T1000 (cell line): ENCODE measurements around the gene PAX1.

Experiments used
- DNase-seq: peaks from one replicate; lab custom pipeline; 2025; ENCODE audit warnings: mixed read lengths; lab: John Stamatoyannopoulos, UW

Gene PAX1

DNA sequence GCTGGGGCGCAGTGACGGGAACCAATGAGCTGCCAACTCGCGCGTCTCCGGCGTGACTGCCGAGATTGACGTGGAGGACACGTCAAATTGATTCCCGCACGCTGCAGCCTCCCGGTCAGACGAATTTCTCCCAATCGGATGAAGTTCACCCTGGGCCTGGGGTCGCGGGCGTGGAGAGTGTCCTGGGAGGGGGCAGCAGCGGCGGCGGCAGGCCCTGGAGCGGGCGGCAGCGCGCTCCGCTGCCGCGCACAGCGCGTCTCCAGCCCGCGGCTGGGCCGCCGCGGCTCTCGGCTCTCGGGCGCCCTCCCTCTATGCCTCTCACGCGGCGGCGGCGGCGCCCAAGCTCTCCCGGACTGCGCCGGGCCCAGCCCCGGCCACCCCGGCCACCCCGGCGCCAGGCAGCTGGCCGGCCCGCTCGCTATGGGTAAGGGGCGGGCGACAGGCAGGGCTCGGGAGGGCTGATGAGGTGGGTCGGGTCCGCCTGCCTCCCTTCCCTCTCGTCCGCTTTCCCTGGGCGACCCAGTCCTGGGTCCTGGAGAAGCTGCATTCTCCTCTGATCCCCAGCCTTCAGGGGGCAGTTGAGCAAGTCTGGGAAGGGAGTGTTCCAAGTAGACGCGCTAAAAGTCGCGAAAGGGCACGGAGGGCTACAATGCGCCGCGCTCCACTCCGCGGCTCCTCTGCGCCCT, at the start of gene PAX1:
TSS of gene PAX1 (plus strand) at position 90 of the 686 bp plus-strand sequence. CDS start at position 139, 49 bp downstream.
- DNase-seq: no peak

DNA sequence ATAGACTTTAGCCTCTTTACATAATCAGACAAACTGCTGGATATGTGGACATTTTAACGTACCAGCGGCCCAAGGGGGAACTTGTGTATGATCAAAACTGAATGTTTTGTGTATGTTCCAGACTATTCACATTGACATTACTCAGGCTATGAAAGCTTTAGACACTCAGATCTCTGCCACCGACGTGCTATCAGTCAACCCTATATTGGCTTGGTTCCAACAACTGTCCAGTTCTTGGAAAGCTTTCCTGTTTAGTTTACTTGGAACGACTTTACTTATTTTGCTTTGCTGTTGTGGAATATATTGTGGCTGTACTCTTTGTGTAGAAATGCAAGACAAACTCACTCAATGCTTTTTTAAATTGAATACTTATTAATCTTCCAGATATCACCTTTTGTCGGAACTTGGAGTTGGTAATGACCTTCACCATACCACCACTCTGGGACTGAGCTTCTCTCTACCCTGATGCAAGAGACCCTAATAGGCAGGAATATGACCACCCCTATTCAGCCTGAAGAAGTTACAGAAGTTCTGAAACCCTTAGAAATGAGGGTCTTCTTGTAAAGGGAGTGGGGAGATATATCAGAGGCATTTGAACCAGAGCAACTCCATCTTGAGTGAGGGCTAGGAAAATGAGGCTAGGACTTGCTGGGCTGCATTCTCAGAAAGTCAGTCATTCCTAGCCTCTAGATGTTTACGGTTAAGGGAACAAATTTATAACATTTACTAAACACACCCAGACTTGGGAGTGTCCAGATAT, 49.0 kb upstream of the PAX1 start:
- no peak for DNase-seq

DNA sequence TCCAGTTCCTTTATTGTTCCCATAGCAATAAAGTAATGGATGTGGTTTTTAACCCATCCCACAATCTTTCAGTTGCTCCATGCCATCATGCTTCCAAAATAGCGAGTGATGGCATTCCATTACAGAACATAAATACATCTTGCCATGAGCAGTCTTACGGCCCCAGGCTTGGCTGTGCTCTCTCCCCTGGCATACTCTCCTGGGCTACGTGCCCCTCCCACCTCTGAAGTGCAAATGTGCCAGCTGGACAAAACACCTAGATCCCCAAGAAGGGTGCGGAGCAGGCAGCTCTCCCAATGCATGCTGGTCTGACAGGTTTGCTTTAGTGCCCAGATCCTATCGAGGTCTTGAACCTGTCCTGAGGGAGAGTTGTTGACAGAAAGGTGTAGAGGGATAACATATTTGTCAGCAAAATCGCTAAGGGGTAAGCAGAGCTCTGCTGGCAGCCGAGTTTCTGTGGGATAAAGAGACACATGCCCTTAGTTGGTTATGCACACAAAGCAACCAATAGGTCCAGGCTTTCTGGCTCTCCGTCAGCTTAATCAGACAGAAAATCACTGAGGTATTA, 43.9 kb upstream of the PAX1 start:
- no peak for DNase-seq

DNA sequence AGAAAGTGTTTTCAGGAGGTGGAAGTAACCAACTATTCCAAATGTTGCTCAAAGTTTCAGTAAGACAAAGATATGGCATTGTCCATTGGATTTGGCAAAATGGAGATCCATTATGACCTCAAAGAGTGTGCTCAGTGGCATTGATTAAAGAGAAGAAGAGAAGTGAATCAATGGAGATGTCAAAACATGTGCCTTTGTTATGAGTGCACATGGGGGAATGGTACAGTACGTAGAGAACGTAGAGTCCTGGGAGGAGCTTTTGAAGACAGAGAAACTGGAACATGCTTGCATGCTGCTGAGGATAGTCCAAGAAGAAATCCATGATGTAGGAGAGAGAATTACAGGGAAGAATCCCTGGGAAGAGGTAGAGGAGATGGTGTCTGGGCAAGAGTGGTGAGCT, 42.0 kb upstream of the PAX1 start:
- no peak for DNase-seq

DNA sequence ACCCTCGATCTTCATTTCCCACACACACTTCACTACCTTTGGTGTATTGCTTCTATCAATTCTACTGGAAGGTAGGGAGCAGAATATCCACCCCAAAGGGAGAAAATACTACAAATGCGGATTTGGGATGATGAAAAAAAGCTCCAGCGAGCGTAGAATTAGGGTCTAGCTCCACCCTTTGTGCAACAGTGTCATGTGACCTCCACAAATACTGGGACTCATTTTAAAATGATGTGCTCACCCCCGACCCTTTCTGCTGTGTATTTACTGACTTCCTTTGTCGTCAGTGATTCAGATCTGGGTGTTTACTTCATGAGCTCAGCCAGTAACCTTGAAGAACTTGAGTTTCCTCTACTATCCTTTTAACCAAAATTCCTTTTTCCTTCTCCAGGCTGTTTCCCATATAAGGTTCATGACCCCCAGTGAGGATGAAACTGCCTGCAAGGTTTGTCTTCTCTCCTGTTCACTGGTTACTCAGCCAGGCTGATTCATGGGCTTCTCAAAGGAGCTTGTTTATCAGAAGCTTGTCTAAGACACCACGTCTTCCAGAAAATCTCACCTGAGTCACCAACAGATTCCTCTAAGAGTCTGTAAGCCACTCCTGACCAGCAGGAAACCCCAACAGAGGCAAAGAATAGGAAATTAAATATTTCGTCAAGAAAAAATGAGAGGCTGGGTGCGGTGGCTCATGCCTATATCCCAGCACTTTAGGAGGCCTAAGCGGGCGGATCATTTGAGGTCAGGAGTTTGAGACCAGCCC, 39.6 kb upstream of the PAX1 start:
- no peak for DNase-seq

DNA sequence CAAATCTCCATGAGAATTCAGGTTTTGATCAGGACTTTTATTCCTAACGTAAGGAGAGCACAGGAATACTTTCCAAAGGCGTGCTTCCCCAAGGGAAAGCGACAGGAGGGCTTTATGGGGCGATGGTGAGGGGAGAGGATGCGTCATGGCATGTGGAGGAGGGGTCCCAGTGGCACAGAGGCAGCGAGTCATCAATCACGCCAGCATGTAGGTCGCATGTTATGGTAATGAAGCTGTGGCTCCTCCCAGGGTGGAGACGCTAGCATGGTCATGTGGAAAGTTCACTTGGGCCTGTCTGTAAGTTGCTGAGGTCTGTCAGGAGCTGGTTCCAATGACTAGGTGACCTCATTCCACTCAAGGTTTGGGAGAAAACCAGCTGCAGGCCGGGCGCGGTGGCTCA, 35.3 kb upstream of the PAX1 start:
- DNase-seq: no peak

DNA sequence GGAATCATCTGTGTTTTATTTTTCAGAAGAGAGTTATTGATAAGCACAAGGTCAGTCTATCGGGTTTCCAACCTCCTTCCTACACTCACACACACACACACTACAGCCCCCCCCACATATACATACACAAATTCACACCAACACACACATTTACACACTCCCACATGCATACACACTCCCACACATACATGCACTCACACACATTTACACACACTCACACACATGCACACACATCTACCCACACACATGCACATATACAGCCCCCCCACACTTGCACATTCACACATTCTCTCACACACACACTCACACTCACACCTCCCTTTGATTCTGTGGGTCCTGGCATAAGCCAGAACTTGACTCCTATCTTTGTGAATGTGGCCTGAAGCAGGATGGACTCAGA, 34.5 kb upstream of the PAX1 start:
- DNase-seq: no peak

DNA sequence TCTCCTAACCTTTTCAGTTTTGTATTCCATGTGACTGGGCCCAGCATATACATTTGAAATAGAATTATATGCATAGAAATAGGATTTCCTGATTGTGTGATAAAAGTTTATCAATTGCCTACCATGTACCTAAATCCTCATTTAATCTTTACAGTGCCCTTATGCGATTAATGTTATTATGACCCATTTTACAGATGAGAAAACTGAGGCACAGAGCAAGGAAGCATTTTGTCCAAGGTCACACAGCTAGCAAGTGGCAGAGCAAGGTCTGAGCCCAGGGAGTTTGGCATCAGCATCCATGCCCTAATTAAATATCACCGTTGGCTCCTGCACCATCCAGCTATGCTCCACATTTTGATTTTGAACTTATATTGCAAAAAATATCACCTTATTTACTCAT, 28.2 kb upstream of the PAX1 start:
- DNase-seq: no peak

DNA sequence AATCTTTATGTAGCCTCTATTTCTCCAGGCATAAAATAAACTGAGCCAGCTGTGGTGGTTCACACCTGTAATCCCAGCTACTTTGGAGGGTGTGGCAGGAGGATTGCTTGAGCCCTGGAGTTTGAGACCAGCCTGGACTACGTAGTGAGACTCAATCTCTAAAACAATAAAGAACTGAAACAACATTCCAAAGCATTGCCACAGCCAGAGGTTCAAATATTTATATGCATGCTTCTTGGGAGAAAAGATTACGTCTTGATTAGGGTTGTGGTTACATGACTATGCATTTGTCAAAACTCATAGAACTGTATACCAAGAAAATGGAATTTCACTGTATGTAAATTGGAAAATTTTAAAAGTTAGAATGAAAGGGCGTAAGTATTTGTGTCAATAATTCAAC, 27.7 kb upstream of the PAX1 start:
- no peak for DNase-seq

DNA sequence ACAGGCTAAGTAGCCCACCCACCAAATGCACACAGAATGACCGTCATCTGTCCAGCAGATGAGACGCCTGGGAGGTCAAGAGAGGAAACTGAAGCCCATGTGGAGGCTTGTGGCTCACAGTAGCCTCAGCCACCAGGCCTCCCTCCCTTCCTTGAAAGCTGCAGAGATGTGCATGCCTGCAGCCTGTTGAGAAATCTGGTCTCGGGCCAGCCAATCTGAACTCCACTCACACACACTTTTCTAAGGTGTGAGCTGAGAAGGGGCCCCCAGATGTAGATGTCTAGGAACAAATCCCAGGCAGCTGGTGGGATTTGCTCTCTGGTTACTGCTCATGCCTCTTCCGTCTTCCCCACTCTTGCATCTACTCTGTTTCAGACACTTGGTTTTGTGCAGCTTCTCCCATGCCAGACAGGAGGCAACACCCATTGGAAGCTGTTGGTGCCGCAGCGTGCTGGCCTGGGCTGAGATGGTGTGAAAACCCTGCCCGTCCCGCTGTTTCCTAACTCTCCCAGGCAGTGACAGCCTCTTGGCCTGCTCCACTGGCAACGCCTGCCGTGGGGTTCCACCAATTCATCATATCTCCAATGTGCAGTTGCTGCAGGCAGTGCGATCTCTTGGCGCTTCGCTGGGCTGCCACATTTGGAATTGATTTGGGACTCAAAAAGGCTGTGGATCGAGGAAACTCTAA, 24.1 kb upstream of the PAX1 start:
- DNase-seq: no peak

DNA sequence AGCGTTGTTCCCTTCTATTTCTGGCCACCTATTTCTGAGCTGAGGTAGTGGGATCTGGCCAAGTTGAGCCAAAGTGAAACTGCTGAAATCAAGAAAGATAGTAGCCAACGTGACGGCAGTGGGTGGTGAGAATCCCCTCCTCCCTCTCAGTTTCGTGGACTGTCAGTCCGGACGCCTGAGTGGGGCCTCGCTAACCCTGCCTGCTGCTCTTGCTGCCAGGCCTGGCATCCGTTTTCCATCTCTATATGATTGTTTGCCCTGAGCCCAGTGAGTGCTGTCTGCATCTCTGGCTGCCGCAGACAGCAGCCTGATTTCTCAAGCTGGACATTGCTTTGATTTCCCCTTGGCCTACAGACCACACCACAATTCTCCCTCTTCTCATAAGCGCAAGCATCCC, 23.5 kb upstream of the PAX1 start:
- DNase-seq: no peak

DNA sequence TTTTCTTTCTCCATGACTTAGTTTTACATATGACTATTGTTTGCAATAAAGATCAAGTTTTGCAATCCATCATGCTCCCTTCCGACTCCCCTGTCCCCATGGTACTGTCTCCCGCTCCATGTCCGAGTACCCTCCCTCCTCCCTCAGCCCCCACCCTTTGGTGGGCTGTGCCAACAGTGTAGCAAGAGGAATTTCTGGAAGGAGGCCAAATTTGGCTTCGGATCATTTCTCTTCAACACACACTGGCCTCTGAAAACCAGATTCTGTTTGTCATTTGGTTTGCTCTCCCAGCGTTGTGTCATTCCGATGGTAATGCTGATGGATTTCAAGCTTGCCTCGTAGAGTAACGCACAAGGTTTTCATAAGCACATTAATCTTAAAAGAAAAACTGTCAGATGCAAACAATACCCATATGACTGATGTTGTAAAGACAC, 22.9 kb upstream of the PAX1 start:
- DNase-seq: no peak

DNA sequence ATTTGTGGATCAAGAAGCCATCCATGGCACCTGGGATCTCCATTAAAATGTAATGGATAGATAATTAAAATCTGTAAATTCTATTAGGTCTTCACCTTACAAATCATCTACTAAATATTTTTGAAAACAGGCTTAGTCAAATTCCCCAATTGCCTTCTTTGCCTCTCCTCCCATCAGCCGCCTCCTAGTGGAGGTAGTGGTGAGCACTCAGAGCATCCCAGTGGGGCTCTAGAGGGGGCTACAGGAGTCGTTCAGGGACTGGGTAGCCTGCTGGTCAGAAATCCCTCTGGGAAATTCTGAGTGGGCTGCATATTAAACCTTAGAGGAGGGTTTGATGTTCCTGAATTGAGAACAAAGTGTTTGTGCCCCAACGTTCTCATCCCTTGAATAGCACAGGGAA, 20.8 kb upstream of the PAX1 start:
- DNase-seq: no peak

DNA sequence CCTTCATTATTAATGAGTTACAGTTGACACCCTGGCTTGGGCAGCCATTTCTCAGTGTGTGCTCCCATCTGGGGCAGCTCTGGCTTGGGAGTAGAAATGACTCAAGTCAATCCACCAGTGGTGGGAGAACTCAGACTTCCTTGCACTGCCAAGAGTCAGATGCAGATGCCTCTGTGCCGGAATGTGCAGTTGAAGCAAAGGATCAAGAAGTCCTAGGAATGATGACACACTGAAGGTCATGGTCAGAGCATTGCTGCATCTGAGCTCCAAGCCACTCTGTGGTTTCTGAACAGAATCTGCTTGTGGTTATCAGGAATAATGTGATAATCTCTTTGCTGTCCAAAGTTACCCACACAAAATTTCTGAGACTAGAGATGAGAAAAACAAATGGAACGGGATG, 19.5 kb upstream of the PAX1 start:
- no peak for DNase-seq

DNA sequence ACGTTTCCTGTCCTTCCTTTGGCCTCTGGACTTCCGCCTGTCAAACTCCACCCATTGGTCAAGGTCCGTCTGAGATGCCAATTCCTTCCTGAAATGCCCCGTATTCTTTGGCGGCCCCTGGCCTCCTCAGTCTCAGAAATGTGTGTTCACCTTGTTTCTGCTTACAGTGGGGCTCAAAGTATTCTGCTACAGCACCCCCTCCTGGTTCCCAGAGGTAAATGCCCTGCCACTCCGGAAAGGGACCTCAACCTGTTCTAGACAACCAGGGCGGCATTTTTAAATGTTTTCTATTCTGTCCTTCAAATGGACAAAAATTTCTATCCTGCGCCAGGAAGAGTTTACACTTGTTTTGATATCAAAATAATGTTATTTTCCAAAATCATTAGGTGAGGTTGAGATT, 12.1 kb upstream of the PAX1 start:
- DNase-seq: no peak

DNA sequence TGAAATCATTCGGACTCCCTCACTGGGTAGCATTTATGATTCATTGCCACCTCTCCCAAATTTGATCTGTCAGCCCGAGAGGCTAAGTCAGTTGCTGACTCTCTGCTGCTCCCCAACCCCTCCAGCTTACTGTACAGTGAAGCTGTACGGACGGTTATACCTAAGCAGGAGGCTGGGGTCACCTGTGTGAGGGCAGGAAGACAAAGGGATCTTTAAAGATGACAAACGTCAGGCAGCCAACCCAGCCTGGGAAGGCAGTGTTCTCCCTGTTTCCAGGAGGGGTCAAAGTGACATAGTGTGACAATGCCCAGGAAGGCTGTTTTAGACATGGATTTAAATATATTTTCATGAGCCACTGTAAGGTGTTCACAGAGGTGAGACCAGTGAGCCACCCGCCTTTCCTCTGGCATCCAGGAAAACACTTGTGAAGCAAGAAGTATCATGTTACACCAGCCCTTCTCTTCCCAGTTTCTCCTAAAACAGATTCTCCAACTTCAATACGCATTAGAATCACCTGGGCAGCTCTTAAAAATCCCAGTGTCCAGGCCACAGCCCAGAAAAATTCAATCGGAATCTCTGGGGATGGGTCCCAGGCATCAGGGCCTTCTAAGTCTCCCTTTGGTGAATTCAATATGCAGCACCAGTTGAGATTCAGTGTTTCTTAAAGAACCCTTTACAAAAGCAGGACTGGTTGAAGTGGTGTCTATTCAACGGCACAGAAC, 6.8 kb upstream of the PAX1 start:
- DNase-seq: no peak

DNA sequence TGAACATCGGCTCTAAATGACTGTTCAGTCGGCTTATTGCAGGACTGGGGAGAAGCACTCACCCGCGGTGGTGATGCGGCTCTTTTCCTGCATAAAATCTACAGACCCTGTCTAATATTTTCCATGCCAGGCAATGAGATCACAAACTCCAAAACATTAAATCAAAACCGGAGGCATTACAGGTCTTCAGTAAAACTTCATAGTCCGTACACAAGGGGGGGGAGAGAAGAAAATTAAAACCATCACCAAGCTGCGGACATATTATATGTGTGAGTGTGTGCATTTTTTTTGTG, 6.3 kb upstream of the PAX1 start:
- no peak for DNase-seq

DNA sequence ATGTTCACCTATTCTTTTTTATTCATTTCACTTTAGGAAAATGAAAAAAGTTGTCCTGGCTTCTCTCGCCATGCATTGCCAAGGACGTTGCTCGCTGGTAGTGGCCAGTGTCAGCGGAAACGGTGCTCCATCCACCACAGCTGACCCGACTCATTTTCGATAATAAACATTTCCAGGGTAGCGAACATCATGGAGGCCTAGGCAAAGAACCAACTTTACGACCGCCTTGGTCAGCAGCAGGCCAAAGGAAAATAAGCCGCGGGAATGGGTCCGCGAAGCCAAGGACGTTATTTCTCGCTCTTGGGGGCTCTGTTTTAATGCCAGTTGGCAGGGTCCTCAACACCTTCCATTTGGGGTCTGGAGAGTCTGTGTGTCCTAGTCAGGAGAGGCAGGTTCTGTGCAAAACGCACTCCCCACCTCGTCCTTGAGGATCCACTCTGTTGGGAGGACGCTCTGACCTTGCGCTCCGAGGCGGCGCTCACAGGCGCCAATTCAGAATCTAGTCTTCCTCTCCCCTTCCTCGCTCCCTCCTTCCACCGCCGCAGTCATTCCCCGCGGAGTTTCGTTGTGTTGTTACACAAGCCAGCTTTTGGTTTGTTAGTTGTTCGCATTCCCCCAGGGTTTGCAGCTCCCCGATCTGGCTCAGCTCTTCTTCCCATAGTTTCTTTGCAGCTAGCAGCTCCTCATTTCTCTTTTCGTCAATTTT, 4.1 kb upstream of the PAX1 start:
- no peak for DNase-seq

DNA sequence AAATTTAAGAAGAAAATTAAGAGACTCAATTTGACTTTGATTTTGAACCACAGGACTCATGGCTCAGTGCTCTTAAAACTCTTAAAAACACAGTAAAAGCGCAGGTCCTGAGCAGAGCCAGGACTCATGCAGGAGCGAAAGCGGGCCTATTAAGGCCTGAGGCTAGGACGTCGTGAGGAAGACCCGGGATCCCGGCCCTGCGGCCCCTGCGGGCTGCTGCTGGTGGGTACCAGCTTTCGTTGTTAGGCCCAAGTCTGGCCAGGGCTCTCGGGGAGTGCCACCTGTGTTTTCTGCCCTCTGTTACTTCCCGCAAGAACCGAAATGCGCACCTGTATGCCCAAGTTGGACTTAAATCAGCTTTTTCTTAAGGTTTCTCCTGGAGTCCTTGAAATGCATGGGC, 3.4 kb upstream of the PAX1 start:
- no peak for DNase-seq

DNA sequence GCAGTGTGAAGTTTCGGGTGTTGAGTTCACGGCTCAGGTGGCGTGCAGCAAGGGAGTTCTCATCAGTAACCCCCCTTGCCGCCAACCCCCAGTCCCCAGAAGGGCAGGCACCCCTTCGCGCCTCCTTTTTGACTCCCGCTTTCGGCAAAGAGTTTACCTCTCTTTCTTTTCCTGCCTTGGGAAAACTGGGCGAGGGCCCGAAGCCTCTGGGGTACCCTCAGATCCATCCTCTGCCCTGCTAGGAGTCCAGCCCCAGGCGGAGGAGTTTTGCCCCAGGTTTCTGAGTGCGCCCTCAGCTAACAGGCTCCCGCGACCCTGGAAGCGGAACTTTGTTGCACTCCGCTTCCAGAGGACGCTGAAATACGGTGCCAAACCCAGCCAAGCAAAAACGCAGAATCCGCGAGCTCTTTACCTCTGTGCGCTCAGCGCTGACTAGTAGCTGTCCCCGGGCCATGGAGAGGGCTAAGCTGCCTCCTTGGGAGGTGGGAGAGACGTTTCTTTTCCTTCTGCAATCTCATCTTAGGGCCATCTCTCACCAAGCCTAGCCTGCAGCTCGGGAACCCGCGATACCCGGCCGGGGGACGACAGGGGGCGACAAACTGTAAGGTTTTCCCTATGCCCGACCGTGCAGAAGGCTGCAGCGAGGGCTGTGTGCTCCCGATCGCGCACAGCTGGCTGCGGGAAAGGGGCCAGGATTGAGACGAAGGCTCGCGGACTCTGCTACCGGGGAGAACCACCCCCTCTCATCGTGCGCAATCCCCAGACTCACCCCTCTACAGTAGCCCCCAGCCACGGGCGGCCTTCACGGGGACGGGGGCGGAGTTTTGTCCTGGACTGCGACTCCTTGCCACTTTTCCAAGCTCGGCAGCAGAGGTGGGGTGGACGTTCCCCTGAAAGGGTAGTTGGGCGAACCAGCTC, 2.7 kb upstream of the PAX1 start:
- no peak for DNase-seq
